Fibroblast of lung (primary cell): ENCODE measurements around the gene TP53AIP1. TPM values are rescaled to one million over a fixed set of nuclear protein-coding genes. Genes with fewer than 3 reads are reported as not detected.

Experiments used
- DNase-seq, 2 donors: peaks; one replicate each; pipeline versions ENCODE4 v3.0.0 to v3.0.0-alpha.2; 2010; ENCODE audit warnings: low read depth in 2 of 2
- H2AFZ ChIP-seq: 2 replicates; pipeline ENCODE4 v1.5.1; 2012; ENCODE audit warnings: low read length, control low read depth, inconsistent platforms
- H3K27ac ChIP-seq: 2 replicates; pipeline ENCODE4 v1.5.1; 2011; ENCODE audit warnings: low read length, control low read depth; ENCODE audit not compliant: insufficient read depth
- H3K27me3 ChIP-seq: 2 replicates; pipeline ENCODE4 v1.5.1; 2011; ENCODE audit warnings: mild to moderate bottlenecking, low read length; ENCODE audit not compliant: control insufficient read depth, insufficient read depth
- H3K36me3 ChIP-seq: 2 replicates; pipeline ENCODE4 v1.5.1; 2011; ENCODE audit warnings: low read length; ENCODE audit not compliant: control insufficient read depth, insufficient read depth
- H3K4me1 ChIP-seq: 2 replicates; pipeline ENCODE4 v1.5.1; 2011; ENCODE audit warnings: low read length; ENCODE audit not compliant: control insufficient read depth, insufficient read depth; ENCODE audit errors: extremely low read depth
- H3K4me2 ChIP-seq: 2 replicates; pipeline ENCODE4 v1.5.1; 2011; ENCODE audit warnings: low read length, control low read depth; ENCODE audit not compliant: insufficient read depth; ENCODE audit errors: extremely low read depth
- H3K4me3 ChIP-seq, 4 experiments: fragments of 200-600 bp in 1 of 4; sonication (generic) in 1 of 4; replicated peaks in 1 of 4; 2 replicates each; pipeline ENCODE4 v1.5.1; 2011 to 2016; ENCODE audit warnings: low read length in 4 of 4, low read depth in 3 of 4, mild to moderate bottlenecking in 3 of 4, control low read depth in 2 of 4, inconsistent platforms in 1 of 4, mixed read lengths in 1 of 4; ENCODE audit not compliant: insufficient read depth in 1 of 4; ENCODE audit errors: control extremely low read depth in 1 of 4
- H3K79me2 ChIP-seq: 2 replicates; pipeline ENCODE4 v1.5.1; 2012; ENCODE audit warnings: mild to moderate bottlenecking, low read length, inconsistent platforms; ENCODE audit not compliant: control insufficient read depth, insufficient read depth
- H3K9ac ChIP-seq: 2 replicates; pipeline ENCODE4 v1.5.1; 2011; ENCODE audit warnings: mild to moderate bottlenecking, low read length, control low read depth; ENCODE audit not compliant: insufficient read depth
- H3K9me3 ChIP-seq: 2 replicates; pipeline ENCODE4 v1.5.1; 2012; ENCODE audit warnings: low read depth, low read length; ENCODE audit not compliant: control insufficient read depth, insufficient read depth
- H4K20me1 ChIP-seq: 2 replicates; pipeline ENCODE4 v1.5.1; 2011; ENCODE audit warnings: low read length; ENCODE audit not compliant: control insufficient read depth, insufficient read depth; ENCODE audit errors: extremely low read depth
- CTCF ChIP-seq, 2 donors: IDR thresholded peaks in 1 of 2; conservative IDR thresholded peaks in 1 of 2; 1 replicate in 1 of 2; 2 replicates in 1 of 2; pipeline ENCODE4 v1.5.1; 2011 to 2012; ENCODE audit warnings: low read length in 2 of 2, control low read depth in 1 of 2, inconsistent platforms in 1 of 2, low read depth in 1 of 2, mild to moderate bottlenecking in 1 of 2
- EZH2 ChIP-seq: IDR thresholded peaks from 2 replicates; pipeline ENCODE4 v1.5.1; 2012; ENCODE audit warnings: low read length, control low read depth, mild to moderate bottlenecking; ENCODE audit errors: missing control alignments
- polyA plus RNA-seq, 2 donors: library from polyadenylated mRNA; depleted of rRNA in 1 of 2; stranded (reverse) in 1 of 2; unstranded in 1 of 2; fragments of >200 nt; gene quantifications; 2 replicates each; pipeline ENCODE4 v1.2.1, GENCODE V29; 2011 to 2012; ENCODE audit warnings: missing spikeins in 1 of 2
- total RNA-seq: library from RNA; depleted of rRNA; stranded (reverse); fragments of >200 nt; gene quantifications from 2 replicates; pipeline ENCODE4 v1.2.1, GENCODE V29; 2014

Gene TP53AIP1
- total and polyA plus RNA-seq, 2 donors (not counting 1 experiment from before 2014, with no cell fraction given) = not detected

GRCh38 chr11:128933481-128934178, 9.0 kb downstream of the TP53AIP1 start:
- no peaks in the 10 kb centered on the region for H3K4me1 ChIP-seq
- no peak for DNase-seq
- H3K36me3 ChIP-seq = no peaks in the 10 kb centered on the region
- no peak overlapping the region for H3K4me3 ChIP-seq
- no peaks in the 10 kb centered on the region for H3K79me2 ChIP-seq
- H3K27ac ChIP-seq = no peak overlapping the region
- H3K27me3 ChIP-seq = no peaks in the 10 kb centered on the region
- H3K4me2 ChIP-seq = no peak overlapping the region
- no peaks in the 10 kb centered on the region for H3K9me3 ChIP-seq
- H3K9ac ChIP-seq = no peak overlapping the region
- H2AFZ ChIP-seq = no peak overlapping the region
- TF ChIP-seq CTCF (conservative IDR thresholded peaks at IDR 0.05 in 1 of 2, IDR thresholded peaks at IDR 0.05 in 1 of 2; ENCODE audit: low read depth in 1 of 2, low read length in 2 of 2) (no peak), EZH2 (no peak)
- H4K20me1 ChIP-seq = no peaks in the 10 kb centered on the region

GRCh38 chr11:128931668-128932067, 11.0 kb downstream of the TP53AIP1 start:
- H3K27ac ChIP-seq = no peak overlapping the region
- H4K20me1 ChIP-seq = no peaks in the 10 kb centered on the region
- H3K36me3 ChIP-seq = no peaks in the 10 kb centered on the region
- H3K27me3 ChIP-seq = no peaks in the 10 kb centered on the region
- H2AFZ ChIP-seq = no peak overlapping the region
- H3K4me1 ChIP-seq = no peaks in the 10 kb centered on the region
- TF ChIP-seq CTCF (conservative IDR thresholded peaks at IDR 0.05 in 1 of 2, IDR thresholded peaks at IDR 0.05 in 1 of 2; ENCODE audit: low read depth in 1 of 2, low read length in 2 of 2) (no peak), EZH2 (no peak)
- H3K9me3 ChIP-seq = no peaks in the 10 kb centered on the region
- H3K4me3 ChIP-seq = no peak overlapping the region
- no peaks in the 10 kb centered on the region for H3K79me2 ChIP-seq
- no peak overlapping the region for H3K9ac ChIP-seq
- DNase-seq = no peak
- H3K4me2 ChIP-seq = no peak overlapping the region

- H3K9ac ChIP-seq = no peak overlapping the region
- no peaks in the 10 kb centered on the region for H3K4me1 ChIP-seq
- H3K27me3 ChIP-seq = no peaks in the 10 kb centered on the region
- no peak overlapping the region for H2AFZ ChIP-seq
- H3K79me2 ChIP-seq = no peaks in the 10 kb centered on the region
- H3K36me3 ChIP-seq = no peaks in the 10 kb centered on the region
- H3K4me2 ChIP-seq = no peak overlapping the region
- DNase-seq = no peak
- H3K27ac ChIP-seq = no peak overlapping the region
- no peak for TF ChIP-seq EZH2
- TF ChIP-seq CTCF (conservative IDR thresholded peaks at IDR 0.05 in 1 of 2, IDR thresholded peaks at IDR 0.05 in 1 of 2; ENCODE audit: low read depth in 1 of 2, low read length in 2 of 2) = no peak
- no peaks in the 10 kb centered on the region for H4K20me1 ChIP-seq
- no peak overlapping the region for H3K4me3 ChIP-seq
- no peaks in the 10 kb centered on the region for H3K9me3 ChIP-seq
These were observed 11.6 kb downstream of the TP53AIP1 start for GRCh38 chr11:128931066-128931465.
